Esophagus muscularis mucosa (tissue), 3 donors: Measurements from ENCODE around the gene FAM3C.

Experiments
- POLR2A ChIP-seq: fragments of 450-650 bp; IDR thresholded peaks from one replicate; pipeline ENCODE4 v1.6.1; 2017; ENCODE audit warnings: antibody characterized with exemption, moderate library complexity, mild to moderate bottlenecking, low read depth
- POLR2AphosphoS5 ChIP-seq, 2 donors: sonication (generic); formaldehyde crosslinking; IDR thresholded peaks; one replicate each; pipeline ENCODE4 v1.6.1; 2017; ENCODE audit warnings: antibody characterized with exemption in 2 of 2
- TF ChIP-seq, protein P1 (sequence below), 3 experiments: fragments of 200-600 bp in 2 of 3; fragments of 450-650 bp in 1 of 3; sonication (generic) in 2 of 3; IDR thresholded peaks; one replicate each; pipeline ENCODE4 v1.5.1; 2017 to 2019; ENCODE audit warnings: antibody characterized with exemption in 3 of 3, mild to moderate bottlenecking in 2 of 3, moderate library complexity in 1 of 3

DNA sequence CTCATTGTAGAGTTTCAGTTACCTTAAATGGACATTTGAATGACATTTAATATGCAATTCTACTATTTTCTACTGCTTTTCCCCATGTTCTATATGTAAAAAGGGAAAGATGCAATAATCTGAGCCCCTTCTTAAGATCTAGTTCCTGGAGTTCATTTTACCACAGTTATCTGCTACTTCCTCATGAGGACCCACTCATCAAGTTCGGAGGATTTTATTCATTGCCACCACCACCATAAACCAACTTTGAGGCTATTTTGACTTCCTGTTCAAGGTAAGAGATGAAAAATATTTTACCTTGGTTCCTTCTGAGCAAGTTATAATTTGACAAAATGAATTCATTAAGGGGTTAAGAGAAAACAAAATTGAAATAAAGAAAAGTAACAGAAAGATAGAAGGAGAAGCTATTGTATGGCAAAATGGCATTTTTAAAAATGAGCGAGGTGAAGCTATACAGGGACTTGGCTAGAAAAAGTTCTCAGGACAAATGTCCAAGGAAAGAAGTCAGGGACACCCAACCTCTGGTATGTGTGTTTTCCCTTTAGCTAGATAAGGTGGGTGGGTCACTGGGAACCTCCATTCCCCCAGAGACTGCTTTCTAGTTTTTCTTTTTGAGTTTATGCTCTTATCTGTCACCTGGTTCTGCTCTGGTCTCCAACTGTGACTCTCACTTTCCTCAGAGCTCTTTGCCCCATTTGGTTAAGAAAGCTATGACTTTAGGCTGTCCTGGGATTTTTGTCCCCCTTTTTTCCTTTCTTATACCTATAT lies 14.9 kb upstream of the FAM3C start:
- no peak for TF ChIP-seq POLR2A
- TF ChIP-seq, protein P1, sequence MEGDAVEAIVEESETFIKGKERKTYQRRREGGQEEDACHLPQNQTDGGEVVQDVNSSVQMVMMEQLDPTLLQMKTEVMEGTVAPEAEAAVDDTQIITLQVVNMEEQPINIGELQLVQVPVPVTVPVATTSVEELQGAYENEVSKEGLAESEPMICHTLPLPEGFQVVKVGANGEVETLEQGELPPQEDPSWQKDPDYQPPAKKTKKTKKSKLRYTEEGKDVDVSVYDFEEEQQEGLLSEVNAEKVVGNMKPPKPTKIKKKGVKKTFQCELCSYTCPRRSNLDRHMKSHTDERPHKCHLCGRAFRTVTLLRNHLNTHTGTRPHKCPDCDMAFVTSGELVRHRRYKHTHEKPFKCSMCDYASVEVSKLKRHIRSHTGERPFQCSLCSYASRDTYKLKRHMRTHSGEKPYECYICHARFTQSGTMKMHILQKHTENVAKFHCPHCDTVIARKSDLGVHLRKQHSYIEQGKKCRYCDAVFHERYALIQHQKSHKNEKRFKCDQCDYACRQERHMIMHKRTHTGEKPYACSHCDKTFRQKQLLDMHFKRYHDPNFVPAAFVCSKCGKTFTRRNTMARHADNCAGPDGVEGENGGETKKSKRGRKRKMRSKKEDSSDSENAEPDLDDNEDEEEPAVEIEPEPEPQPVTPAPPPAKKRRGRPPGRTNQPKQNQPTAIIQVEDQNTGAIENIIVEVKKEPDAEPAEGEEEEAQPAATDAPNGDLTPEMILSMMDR (IDR thresholded peaks at IDR 0.05), result no peak
- TF ChIP-seq POLR2AphosphoS5 (IDR thresholded peaks at IDR 0.05), result no peak
